GM12864 (cell line): Measurements from ENCODE around the gene DPT.
"Not testable (repeated sequence)": the region's sequence is repeated elsewhere in the genome, so short reads cannot be mapped to it uniquely, and the experiment has no call there.

ENCODE experiments used
- DNase-seq: peaks from one replicate; pipeline ENCODE4 v3.0.0-alpha.2; 2011; ENCODE audit warnings: low read depth
- H3K4me3 ChIP-seq: 2 replicates; pipeline ENCODE4 v1.5.1; 2011; ENCODE audit warnings: mild to moderate bottlenecking, low read depth, low read length, control low read depth
- TF ChIP-seq, protein P1 (sequence below): IDR thresholded peaks from 2 replicates; pipeline ENCODE4 v1.5.1; 2011; ENCODE audit warnings: low read depth, mild to moderate bottlenecking, moderate library complexity, low read length, control low read depth, inconsistent platforms; ENCODE audit errors: missing control alignments

Gene DPT

DNA sequence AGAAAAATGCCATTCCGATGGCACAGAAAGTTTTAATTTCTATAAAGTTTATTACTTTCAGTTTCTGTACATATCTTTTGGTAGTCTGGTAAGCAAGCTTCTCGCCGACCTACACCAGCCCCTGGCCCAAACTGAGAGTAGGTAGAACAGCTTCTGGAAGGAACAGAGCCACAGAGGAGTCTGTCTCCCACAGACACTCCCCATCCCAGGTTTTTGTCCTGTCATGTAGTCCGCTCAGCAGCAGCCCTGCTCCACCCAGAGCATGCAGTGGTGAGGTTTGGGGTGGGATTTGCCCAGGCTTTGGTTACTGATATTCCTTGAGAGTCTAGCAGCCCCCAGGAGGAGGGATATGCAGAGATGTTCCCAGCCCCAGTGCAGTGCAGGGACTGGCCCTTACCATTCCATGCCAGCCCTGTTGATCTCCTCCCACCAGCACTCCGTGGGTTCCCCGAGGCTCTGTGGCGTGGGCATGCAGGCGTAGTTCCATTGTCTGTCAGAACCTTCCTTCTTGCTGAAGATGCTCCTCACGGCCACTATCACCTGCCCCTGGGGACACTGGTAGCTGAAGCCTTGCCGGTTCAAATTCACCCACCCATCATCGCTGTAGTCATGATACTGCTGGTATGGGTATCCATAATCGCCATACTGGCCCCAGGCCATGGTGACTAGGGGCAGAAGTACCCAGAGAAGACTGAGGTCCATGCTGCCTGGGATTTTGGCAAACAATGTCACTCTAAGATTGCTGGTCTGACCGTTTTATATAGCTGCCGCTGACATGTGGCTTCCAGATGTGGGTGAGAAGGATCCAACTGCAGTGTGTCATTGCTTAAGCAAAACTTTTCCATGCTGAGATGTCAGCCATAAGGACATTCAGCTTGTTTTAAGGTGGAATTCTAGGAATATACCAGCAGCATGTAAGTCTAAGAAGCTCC is at the start of gene DPT:
DPT (minus strand) TSS at position 734 of the 932 bp plus-strand sequence; CDS start at position 702, 32 bp downstream.
- TF ChIP-seq, protein P1, sequence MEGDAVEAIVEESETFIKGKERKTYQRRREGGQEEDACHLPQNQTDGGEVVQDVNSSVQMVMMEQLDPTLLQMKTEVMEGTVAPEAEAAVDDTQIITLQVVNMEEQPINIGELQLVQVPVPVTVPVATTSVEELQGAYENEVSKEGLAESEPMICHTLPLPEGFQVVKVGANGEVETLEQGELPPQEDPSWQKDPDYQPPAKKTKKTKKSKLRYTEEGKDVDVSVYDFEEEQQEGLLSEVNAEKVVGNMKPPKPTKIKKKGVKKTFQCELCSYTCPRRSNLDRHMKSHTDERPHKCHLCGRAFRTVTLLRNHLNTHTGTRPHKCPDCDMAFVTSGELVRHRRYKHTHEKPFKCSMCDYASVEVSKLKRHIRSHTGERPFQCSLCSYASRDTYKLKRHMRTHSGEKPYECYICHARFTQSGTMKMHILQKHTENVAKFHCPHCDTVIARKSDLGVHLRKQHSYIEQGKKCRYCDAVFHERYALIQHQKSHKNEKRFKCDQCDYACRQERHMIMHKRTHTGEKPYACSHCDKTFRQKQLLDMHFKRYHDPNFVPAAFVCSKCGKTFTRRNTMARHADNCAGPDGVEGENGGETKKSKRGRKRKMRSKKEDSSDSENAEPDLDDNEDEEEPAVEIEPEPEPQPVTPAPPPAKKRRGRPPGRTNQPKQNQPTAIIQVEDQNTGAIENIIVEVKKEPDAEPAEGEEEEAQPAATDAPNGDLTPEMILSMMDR, result no peak
- DNase-seq, result no peak
- no peak within 1 kb of the TSS for H3K4me3 ChIP-seq

DNA sequence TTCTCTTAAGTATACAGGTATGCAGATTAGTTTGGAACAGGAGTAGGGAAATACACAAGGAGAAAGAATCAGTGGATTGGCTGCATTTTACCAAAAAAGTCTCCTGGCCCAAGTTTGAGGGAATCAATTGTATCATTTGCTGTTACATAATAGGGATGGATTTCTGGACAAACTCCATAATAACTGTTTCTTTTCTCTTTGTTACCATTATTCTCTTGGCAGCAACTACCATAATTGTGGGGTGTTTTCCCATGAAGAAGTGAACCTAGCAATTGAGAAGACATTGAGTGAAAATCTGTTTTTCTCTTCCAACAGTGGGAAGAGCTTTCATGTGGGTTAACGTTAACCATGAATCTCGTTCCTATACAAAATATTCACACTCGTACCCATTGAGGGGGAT is 46.4 kb upstream of the DPT start:
- H3K4me3 ChIP-seq, result no peak overlapping the region
- no peak for DNase-seq
- TF ChIP-seq, protein P1, result no peak

DNA sequence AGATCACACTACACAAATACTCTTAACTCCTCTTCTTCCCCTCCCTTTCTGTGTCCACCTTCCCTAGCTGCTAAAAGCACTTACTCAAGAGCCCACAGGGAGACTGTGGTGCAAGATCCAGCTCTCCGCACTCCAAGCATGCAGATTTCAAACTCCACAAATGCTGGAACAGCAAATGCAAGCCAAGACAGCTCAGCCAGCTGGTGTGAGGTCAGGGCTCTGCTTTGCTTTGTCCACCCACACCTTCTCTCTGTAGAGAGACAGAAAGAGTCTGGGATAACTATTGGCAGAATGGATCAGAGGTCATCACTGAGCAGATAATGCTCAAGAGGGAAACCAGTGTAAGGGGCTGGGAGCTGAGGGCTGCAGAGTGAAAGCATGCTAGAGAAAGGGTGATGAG is 45.2 kb upstream of the DPT start:
- TF ChIP-seq, protein P1, result no peak
- no peak overlapping the region for H3K4me3 ChIP-seq
- no peak for DNase-seq

DNA sequence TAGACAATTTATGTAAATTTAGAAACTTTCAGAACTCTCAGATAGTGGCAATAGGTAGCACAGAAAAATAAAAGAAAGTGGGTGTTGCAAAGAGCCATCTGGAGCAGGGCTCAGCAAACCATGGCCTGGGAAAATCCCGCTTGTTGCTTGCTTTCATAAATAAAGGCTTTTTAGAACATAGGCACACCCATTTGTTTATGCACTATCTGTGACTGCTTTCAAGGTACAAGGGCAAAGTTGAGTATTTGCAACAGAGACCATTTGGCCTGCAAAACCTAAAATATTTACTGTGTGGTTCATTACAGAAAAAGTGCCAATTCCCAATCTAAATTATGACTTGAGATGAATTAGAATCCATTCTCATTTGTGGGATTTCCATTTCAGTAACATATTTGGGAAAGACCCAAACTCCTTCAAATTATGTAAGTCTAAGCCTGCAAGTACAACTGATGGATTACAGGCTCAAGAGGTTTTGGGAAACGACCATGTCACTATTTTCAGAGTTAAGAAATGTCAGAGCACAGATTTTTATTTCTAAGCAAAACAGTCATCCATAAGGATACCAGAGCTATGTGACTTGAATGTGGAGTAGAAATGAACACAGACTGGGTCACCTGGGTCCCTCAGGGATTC is 43.5 kb upstream of the DPT start:
- DNase-seq, result no peak
- no peak overlapping the region for H3K4me3 ChIP-seq
- TF ChIP-seq, protein P1, result no peak

DNA sequence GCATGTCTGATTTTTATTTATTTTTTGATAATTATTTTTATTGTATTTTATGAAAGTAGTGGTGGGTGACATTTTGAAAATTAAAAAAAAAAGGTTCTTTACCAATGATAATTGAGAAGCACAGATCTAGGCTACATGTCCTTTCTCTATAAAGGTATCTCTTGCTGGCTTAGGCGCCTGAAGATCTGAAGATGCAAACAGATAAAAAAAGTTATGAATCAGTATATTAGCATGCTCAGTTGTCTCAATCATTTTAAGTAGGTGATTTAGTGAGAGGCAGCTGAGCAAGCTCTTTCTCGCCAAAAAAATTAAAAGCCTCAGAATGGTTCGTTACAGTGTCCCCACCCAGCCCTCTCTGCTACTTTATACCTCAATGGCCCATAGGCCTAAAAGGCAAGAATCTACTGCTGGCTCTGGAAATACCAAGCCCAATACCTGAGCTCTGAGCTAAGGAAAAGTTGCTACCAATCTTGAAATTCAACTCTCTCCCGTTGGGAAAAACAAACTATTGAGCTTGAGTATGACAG is 42.2 kb upstream of the DPT start:
- H3K4me3 ChIP-seq, result no peak overlapping the region
- DNase-seq, result no peak
- TF ChIP-seq, protein P1, result no peak

DNA sequence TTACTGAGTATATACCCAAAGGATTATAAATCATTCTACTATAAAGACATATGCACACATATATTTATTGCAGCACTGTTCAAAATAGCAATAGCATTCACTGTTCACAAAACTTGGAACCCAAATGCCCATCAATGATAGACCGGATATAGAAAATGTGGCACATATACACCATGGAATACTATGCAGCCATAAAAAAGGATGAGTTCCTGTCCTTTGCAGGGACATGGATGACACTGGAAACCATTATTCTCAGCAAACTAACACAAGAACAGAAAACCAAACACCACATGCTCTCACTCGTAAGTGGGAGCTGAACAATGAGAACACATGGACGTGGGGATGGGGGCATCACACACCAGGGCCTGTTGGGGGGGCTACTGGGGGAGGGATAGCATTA is 40.9 kb upstream of the DPT start:
- not testable (repeated sequence) for H3K4me3 ChIP-seq

DNA sequence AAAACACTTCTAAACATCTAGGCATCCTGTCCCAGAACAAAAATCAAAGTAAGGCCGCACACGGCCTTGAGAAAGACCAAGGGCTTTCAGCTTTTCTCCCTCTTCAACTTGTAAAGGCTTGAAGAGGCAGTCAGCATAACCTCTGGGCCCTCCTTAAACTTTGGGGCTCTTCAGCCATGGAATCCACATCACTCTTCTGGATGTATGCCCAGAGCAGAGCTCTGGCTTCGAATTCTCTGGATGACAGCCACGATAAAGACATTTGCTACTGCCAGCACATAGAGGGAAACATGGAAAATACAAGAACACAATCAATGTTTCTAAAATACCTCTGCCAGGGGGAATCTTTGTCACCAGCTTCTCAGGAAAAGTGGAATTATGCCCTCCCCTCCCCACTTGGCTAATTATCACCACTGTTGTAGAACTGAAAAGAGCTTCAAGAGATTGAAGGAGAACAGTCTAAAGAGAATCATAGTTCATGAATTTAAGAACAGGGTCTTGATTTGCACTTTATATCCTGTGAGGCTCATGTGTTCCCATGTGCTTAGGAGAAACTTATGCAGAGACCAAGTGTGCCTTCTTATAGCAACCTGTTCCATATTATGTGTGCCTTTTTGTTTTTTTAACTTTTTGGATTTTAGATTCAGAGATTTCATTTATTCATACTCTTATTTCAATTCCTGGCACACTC is 39.0 kb upstream of the DPT start:
- TF ChIP-seq, protein P1, result no peak
- H3K4me3 ChIP-seq, result no peak overlapping the region
- no peak for DNase-seq

More for the DNA sequence above, 40.9 kb upstream of the DPT start:
- not testable (repeated sequence) for DNase-seq
